ENCODE measurements around the gene CD28. TPM values are rescaled to one million over a fixed set of nuclear protein-coding genes. Genes with fewer than 3 reads are reported as not detected.

The CD28 gene
- total RNA-seq, 2 donors from 2014 or later: 3.5 to 4.3 TPM

GRCh38 chr2:203690117-203690431, 16.4 kb upstream of the CD28 start:
- Histone ChIP-seq H3K9me3 (no peaks in the 10 kb centered on the region), H3K4me3 (no peak overlapping the region), H3K27me3 (replicated peaks; ENCODE audit: insufficient read depth) (no peaks in the 10 kb centered on the region), H3K36me3 (no peaks in the 10 kb centered on the region), H3K27ac (no peak overlapping the region), H3K4me1 (ENCODE audit: control insufficient read depth in 1 of 2, low read depth in 2 of 2) (peaks cover 34 to 57% of the 10 kb centered on the region in 2 donors)
- ATAC-seq (ENCODE audit: insufficient number of reproducible peaks, low FRiP score, low read depth) (no peak), DNase-seq (ENCODE audit: low spot score) (no peak)
- TF ChIP-seq CTCF (IDR thresholded peaks at IDR 0.05): no peak

GRCh38 chr2:203690441-203691047, 15.9 kb upstream of the CD28 start:
- TF ChIP-seq CTCF (IDR thresholded peaks at IDR 0.05): no peak
- Histone ChIP-seq H3K4me1 (ENCODE audit: control insufficient read depth in 1 of 2, low read depth in 2 of 2) (peaks cover 32 to 53% of the 10 kb centered on the region in 2 donors), H3K36me3 (no peaks in the 10 kb centered on the region), H3K27me3 (replicated peaks; ENCODE audit: insufficient read depth) (no peaks in the 10 kb centered on the region), H3K27ac (no peak overlapping the region), H3K9me3 (no peaks in the 10 kb centered on the region), H3K4me3 (no peak overlapping the region)
- ATAC-seq (ENCODE audit: insufficient number of reproducible peaks, low FRiP score, low read depth) (no peak), DNase-seq (ENCODE audit: low spot score) (no peak)

- Histone ChIP-seq H3K27ac (no peak overlapping the region), H3K4me3 (no peak overlapping the region), H3K36me3 (no peaks in the 10 kb centered on the region), H3K4me1 (ENCODE audit: control insufficient read depth in 1 of 2, low read depth in 2 of 2) (peaks cover 26 to 46% of the 10 kb centered on the region in 2 donors), H3K9me3 (no peaks in the 10 kb centered on the region), H3K27me3 (replicated peaks; ENCODE audit: insufficient read depth) (no peaks in the 10 kb centered on the region)
- DNase-seq (ENCODE audit: low spot score): no peak
- ATAC-seq (ENCODE audit: insufficient number of reproducible peaks, low FRiP score, low read depth): no peak
- no peak for TF ChIP-seq CTCF (IDR thresholded peaks at IDR 0.05)
These were observed 15.3 kb upstream of the CD28 start for GRCh38 chr2:203691149-203691548.

- no peak for ATAC-seq (ENCODE audit: insufficient number of reproducible peaks, low FRiP score, low read depth)
- Histone ChIP-seq H3K4me1 (ENCODE audit: control insufficient read depth in 1 of 2, low read depth in 2 of 2) (peaks cover 17 to 36% of the 10 kb centered on the region in 2 donors), H3K36me3 (no peaks in the 10 kb centered on the region), H3K4me3 (no peak overlapping the region), H3K9me3 (no peaks in the 10 kb centered on the region), H3K27me3 (replicated peaks; ENCODE audit: insufficient read depth) (no peaks in the 10 kb centered on the region), H3K27ac (no peak overlapping the region)
- DNase-seq (ENCODE audit: low spot score): no peak
- no peak for TF ChIP-seq CTCF (IDR thresholded peaks at IDR 0.05)
These were observed 14.3 kb upstream of the CD28 start for GRCh38 chr2:203692031-203692710.

GRCh38 chr2:203693242-203693879, 13.1 kb upstream of the CD28 start:
- Histone ChIP-seq H3K4me1 (ENCODE audit: control insufficient read depth in 1 of 2, low read depth in 2 of 2) (peaks cover 11 to 24% of the 10 kb centered on the region in 2 donors), H3K36me3 (no peaks in the 10 kb centered on the region), H3K4me3 (no peak overlapping the region), H3K27me3 (replicated peaks; ENCODE audit: insufficient read depth) (no peaks in the 10 kb centered on the region), H3K27ac (no peak overlapping the region), H3K9me3 (no peaks in the 10 kb centered on the region)
- no peak for TF ChIP-seq CTCF (IDR thresholded peaks at IDR 0.05)
- DNase-seq (ENCODE audit: low spot score) (no peak), ATAC-seq (ENCODE audit: insufficient number of reproducible peaks, low FRiP score, low read depth) (no peak)

Measured in thoracic aorta (tissue), 2 donors.